ENCODE results near the gene RAB40C. TPM values are rescaled to one million over a fixed set of nuclear protein-coding genes. Genes with fewer than 3 reads are reported as not detected.

RAB40C gene
- polyA plus RNA-seq, 1 donor (not counting 4 experiments of a cell fraction or from before 2014, with no cell fraction given) = 4.0 TPM

- Histone ChIP-seq H3K27me3 (ENCODE audit: control insufficient read depth, extremely low read depth, insufficient read depth, low read length) (peaks cover 3% of the 10 kb centered on the region), H3K4me2 (ENCODE audit: control insufficient read depth, extremely low read depth, insufficient read depth, low read depth, low read length) (no peak overlapping the region), H3K9ac (ENCODE audit: control insufficient read depth, extremely low read depth, insufficient read depth, low read length) (no peak overlapping the region), H3K27ac (ENCODE audit: control insufficient read depth, insufficient read depth, low read length) (no peak overlapping the region), H3K79me2 (ENCODE audit: control insufficient read depth, insufficient read depth, low read length) (no peaks in the 10 kb centered on the region), H3K4me3 (ENCODE audit: control insufficient read depth in 2 of 3, extremely low read depth in 1 of 3, insufficient read depth in 2 of 3, low read depth in 1 of 3, low read length in 3 of 3) (no peak overlapping the region), H4K20me1 (ENCODE audit: control insufficient read depth, extremely low read depth, insufficient read depth, low read length) (peaks cover 2% of the 10 kb centered on the region), H3K9me3 (ENCODE audit: control insufficient read depth, low read depth, low read length) (no peaks in the 10 kb centered on the region), H3K4me1 (ENCODE audit: control insufficient read depth, extremely low read depth, insufficient read depth, low read length) (no peaks in the 10 kb centered on the region), H3K9me1 (ENCODE audit: control insufficient read depth, extremely low read depth, insufficient read depth, low read length) (no peaks in the 10 kb centered on the region), H3K36me3 (ENCODE audit: control insufficient read depth in 2 of 2, extremely low read depth in 1 of 2, insufficient read depth in 2 of 2, low read length in 2 of 2) (peaks cover 0 to 5% of the 10 kb centered on the region in 2 experiments), H2AFZ (ENCODE audit: control insufficient read depth, low read length) (no peak overlapping the region)
- FAIRE-seq = no peak
- no peak for DNase-seq (ENCODE audit: low read depth, low spot score)
- dilution Hi-C loops (cut with MboI; ENCODE audit: extremely low pct_ligation_motif_present, low sequenced_read_pairs) = no loop called here
- TF ChIP-seq EZH2 (IDR thresholded peaks at IDR 0.05; ENCODE audit: low read length) (no peak), CTCF (optimal IDR thresholded peaks at IDR 0.05 in 1 of 3, IDR thresholded peaks at IDR 0.05 in 1 of 3, conservative IDR thresholded peaks at IDR 0.05 in 1 of 3; ENCODE audit: extremely low read depth in 1 of 3, insufficient read depth in 2 of 3, low read length in 3 of 3) (no peak)
Measured at GRCh38 chr16:580946-581498, 8.8 kb upstream of the RAB40C start.

GRCh38 chr16:582218-582613 is 7.7 kb upstream of the RAB40C start:
- H3K4me2 ChIP-seq (ENCODE audit: control insufficient read depth, extremely low read depth, insufficient read depth, low read depth, low read length) = no peak overlapping the region
- H3K9me1 ChIP-seq (ENCODE audit: control insufficient read depth, extremely low read depth, insufficient read depth, low read length) = no peaks in the 10 kb centered on the region
- H3K4me3 ChIP-seq (ENCODE audit: control insufficient read depth in 2 of 3, extremely low read depth in 1 of 3, insufficient read depth in 2 of 3, low read depth in 1 of 3, low read length in 3 of 3) = no peak overlapping the region
- H3K4me1 ChIP-seq (ENCODE audit: control insufficient read depth, extremely low read depth, insufficient read depth, low read length) = peaks cover under 1% of the 10 kb centered on the region
- DNase-seq (ENCODE audit: low read depth, low spot score) (no peak), FAIRE-seq (no peak)
- H2AFZ ChIP-seq (ENCODE audit: control insufficient read depth, low read length) = no peak overlapping the region
- H3K79me2 ChIP-seq (ENCODE audit: control insufficient read depth, insufficient read depth, low read length) = no peaks in the 10 kb centered on the region
- peaks cover 2% of the 10 kb centered on the region for H4K20me1 ChIP-seq (ENCODE audit: control insufficient read depth, extremely low read depth, insufficient read depth, low read length)
- TF ChIP-seq EZH2 (IDR thresholded peaks at IDR 0.05; ENCODE audit: low read length) = no peak
- TF ChIP-seq CTCF (optimal IDR thresholded peaks at IDR 0.05 in 1 of 3, IDR thresholded peaks at IDR 0.05 in 1 of 3, conservative IDR thresholded peaks at IDR 0.05 in 1 of 3; ENCODE audit: extremely low read depth in 1 of 3, insufficient read depth in 2 of 3, low read length in 3 of 3) = no peak
- dilution Hi-C loops (cut with MboI; ENCODE audit: extremely low pct_ligation_motif_present, low sequenced_read_pairs) = no loop called here
- no peaks in the 10 kb centered on the region for H3K9me3 ChIP-seq (ENCODE audit: control insufficient read depth, low read depth, low read length)
- peaks cover 3% of the 10 kb centered on the region for H3K27me3 ChIP-seq (ENCODE audit: control insufficient read depth, extremely low read depth, insufficient read depth, low read length)
- H3K27ac ChIP-seq (ENCODE audit: control insufficient read depth, insufficient read depth, low read length) = no peak overlapping the region
- peaks cover 0 to 4% of the 10 kb centered on the region in 2 experiments for H3K36me3 ChIP-seq (ENCODE audit: control insufficient read depth in 2 of 2, extremely low read depth in 1 of 2, insufficient read depth in 2 of 2, low read length in 2 of 2)
- H3K9ac ChIP-seq (ENCODE audit: control insufficient read depth, extremely low read depth, insufficient read depth, low read length) = no peak overlapping the region

Data from keratinocyte (primary cell).